RWPE1 (cell line): ENCODE results near the gene PIKFYVE.
A peak's percentile ranks its signal among the peaks of the same experiment; 100 is the strongest.

Experiments
- CTCF ChIA-PET: fragments of 350-600 bp; sonication (Branson Sonifier 250); formaldehyde crosslinking; extraction: SDS; loops from one replicate; lab custom pipeline; 2021; lab: Yijun Ruan, JAX
- POLR2A ChIA-PET: fragments of 400-600 bp; formaldehyde crosslinking; extraction: SDS; loops from one replicate; lab custom pipeline; 2020; ENCODE audit warnings: antibody characterized with exemption; ENCODE audit not compliant: low non-redundant PET; lab: Yijun Ruan, JAX
- DNase-seq: peaks from one replicate; pipeline ENCODE4 v3.0.0; 2012; ENCODE audit warnings: low spot score
- H3K27ac ChIP-seq: fragments of 450-650 bp; 2 replicates; pipeline ENCODE4 v1.5.1; 2017
- CTCF ChIP-seq: fragments of 450-650 bp; conservative IDR thresholded peaks from 2 replicates; pipeline ENCODE4 v1.5.1; 2017; ENCODE audit warnings: low read depth, mild to moderate bottlenecking

PIKFYVE gene

GRCh38 chr2:208295834-208296233 lies 29.8 kb downstream of the PIKFYVE start:
- TF ChIP-seq CTCF = no peak
- POLR2A ChIA-PET = no interaction called here
- no peak for DNase-seq
- no peak overlapping the region for H3K27ac ChIP-seq
- CTCF ChIA-PET = no interaction called here

- no peak for DNase-seq
- ChIA-PET POLR2A (no interaction called here), CTCF (no interaction called here)
- H3K27ac ChIP-seq = no peak overlapping the region
- no peak for TF ChIP-seq CTCF
Observed at GRCh38 chr2:208296610-208297009, 30.6 kb downstream of the PIKFYVE start.

GRCh38 chr2:208297961-208298360 lies 31.9 kb downstream of the PIKFYVE start:
- ChIA-PET CTCF (no interaction called here), POLR2A (no interaction called here)
- no peak overlapping the region for H3K27ac ChIP-seq
- DNase-seq = no peak
- TF ChIP-seq CTCF = no peak

GRCh38 chr2:208300847-208301618 lies 35.0 kb downstream of the PIKFYVE start:
- TF ChIP-seq CTCF = no peak
- POLR2A ChIA-PET = no interaction called here
- DNase-seq = peak; percentile 43
- CTCF ChIA-PET = interaction anchor here (0.6 kb wide), 1 partner anchor 18 kb away, joined by 5 read pairs; no protein-coding TSS in a partner anchor
- H3K27ac ChIP-seq = no peak overlapping the region

GRCh38 chr2:208304157-208304556 lies 38.1 kb downstream of the PIKFYVE start:
- no peak for TF ChIP-seq CTCF
- no peak for DNase-seq
- POLR2A ChIA-PET = no interaction called here
- CTCF ChIA-PET = no interaction called here
- H3K27ac ChIP-seq = no peak overlapping the region

- ChIA-PET CTCF (no interaction called here), POLR2A (no interaction called here)
- no peak overlapping the region for H3K27ac ChIP-seq
- no peak for DNase-seq
- TF ChIP-seq CTCF = no peak
Observed at GRCh38 chr2:208304695-208305094, 38.6 kb downstream of the PIKFYVE start.
